Measurements from ENCODE around the gene OPTC. TPM values are rescaled to one million over a fixed set of nuclear protein-coding genes. Genes with fewer than 3 reads are reported as not detected.

OPTC gene
- total and polyA plus RNA-seq, 10 donors, result not detected

- intact Hi-C loops (cut with DNase I; ENCODE audit: low total_unique reads), result no loop called here
- Histone ChIP-seq H3K4me1 (peaks cover 0 to 39% (median 10%) of the 10 kb centered on the region in 6 donors), H3K4me3 (peak overlapping the region in 2 of 8 donors; percentile 46 to 65), H3K27ac (peak overlapping the region in 4 of 8 donors; percentile 39 to 73 (median 66)), H3K27me3 (replicated peaks in 1 of 7) (peaks cover 0 to 30% (median 0%) of the 10 kb centered on the region in 7 donors), H3K9me3 (no peaks in the 10 kb centered on the region), H3K36me3 (peaks cover 0 to 11% (median 0%) of the 10 kb centered on the region in 6 donors)
- DNase-seq, result peak; percentile 1
- 63 to 88% (median 80%) methylated on average over 2 of the region's 2 CpGs for WGBS, 5 donors
- TF ChIP-seq POLR2AphosphoS5 (IDR thresholded peaks at IDR 0.05), result no peak
- no peak for TF ChIP-seq CTCF (IDR thresholded peaks at IDR 0.05 in 8 of 11, conservative IDR thresholded peaks at IDR 0.05 in 3 of 11)
- TF ChIP-seq POLR2A (IDR thresholded peaks at IDR 0.05), result no peak
These were observed 14.3 kb upstream of the OPTC start for GRCh38 chr1:203479646-203480045.

GRCh38 chr1:203480084-203480483 is 13.9 kb upstream of the OPTC start:
- Histone ChIP-seq H3K9me3 (no peaks in the 10 kb centered on the region), H3K36me3 (peaks cover 0 to 11% (median 0%) of the 10 kb centered on the region in 6 donors), H3K4me3 (peak overlapping the region in 3 of 8 donors; percentile 11 to 65 (median 46)), H3K4me1 (peaks cover 0 to 39% (median 10%) of the 10 kb centered on the region in 6 donors), H3K27ac (peak overlapping the region in 7 of 8 donors; percentile 18 to 73 (median 39)), H3K27me3 (replicated peaks in 1 of 7) (peaks cover 0 to 29% (median 0%) of the 10 kb centered on the region in 7 donors)
- TF ChIP-seq CTCF (IDR thresholded peaks at IDR 0.05 in 8 of 11, conservative IDR thresholded peaks at IDR 0.05 in 3 of 11) (no peak), POLR2AphosphoS5 (IDR thresholded peaks at IDR 0.05) (no peak), POLR2A (IDR thresholded peaks at IDR 0.05) (no peak)
- WGBS, 5 donors, result 58 to 71% (median 62%) methylated on average over 2 of the region's 2 CpGs
- DNase-seq, result peak; percentile 2
- intact Hi-C loops (cut with DNase I; ENCODE audit: low total_unique reads), result no loop called here

GRCh38 chr1:203480525-203481084 is 13.3 kb upstream of the OPTC start:
- no peak for TF ChIP-seq POLR2A (IDR thresholded peaks at IDR 0.05)
- peak in 2 of 3 donors; percentile 2 to 12 for TF ChIP-seq POLR2AphosphoS5 (IDR thresholded peaks at IDR 0.05)
- H3K36me3 ChIP-seq, result peaks cover 0 to 11% (median 0%) of the 10 kb centered on the region in 6 donors
- intact Hi-C loops (cut with DNase I; ENCODE audit: low total_unique reads), result no loop called here
- peak overlapping the region in 3 of 8 donors; percentile 11 to 65 (median 46) for H3K4me3 ChIP-seq
- WGBS, 5 donors, result 37 to 65% (median 55%) methylated on average over 6 of the region's 6 CpGs
- peaks cover 0 to 26% (median 0%) of the 10 kb centered on the region in 7 donors for H3K27me3 ChIP-seq (replicated peaks in 1 of 7)
- peak overlapping the region in 6 of 8 donors; percentile 18 to 73 (median 34) for H3K27ac ChIP-seq
- H3K4me1 ChIP-seq, result peaks cover 0 to 39% (median 10%) of the 10 kb centered on the region in 6 donors
- DNase-seq, result peak; percentile 76
- H3K9me3 ChIP-seq, result no peaks in the 10 kb centered on the region

- no peaks in the 10 kb centered on the region for H3K9me3 ChIP-seq
- peaks cover 0 to 20% (median 0%) of the 10 kb centered on the region in 7 donors for H3K27me3 ChIP-seq (replicated peaks in 1 of 7)
- intact Hi-C loops (cut with DNase I; ENCODE audit: low total_unique reads), result no loop called here
- H3K4me1 ChIP-seq, result peaks cover 0 to 40% (median 10%) of the 10 kb centered on the region in 6 donors
- WGBS, 5 donors, result 64 to 93% (median 76%) methylated on average over 1 of the region's 1 CpG
- peak overlapping the region in 3 of 8 donors; percentile 27 to 73 (median 71) for H3K27ac ChIP-seq
- TF ChIP-seq CTCF (IDR thresholded peaks at IDR 0.05 in 8 of 11, conservative IDR thresholded peaks at IDR 0.05 in 3 of 11) (no peak), POLR2AphosphoS5 (IDR thresholded peaks at IDR 0.05) (no peak), POLR2A (IDR thresholded peaks at IDR 0.05) (no peak)
- H3K36me3 ChIP-seq, result peaks cover 0 to 11% (median 0%) of the 10 kb centered on the region in 6 donors
- H3K4me3 ChIP-seq, result peak overlapping the region in 2 of 8 donors; percentile 46 to 65
- no peak for DNase-seq
These were observed 12.8 kb upstream of the OPTC start for GRCh38 chr1:203481196-203481595.
